ENCODE data around the gene TEX11.

- TF ChIP-seq CBFB (IDR thresholded peaks at IDR 0.05; ENCODE audit: low read depth): no peak
- TF ChIP-seq CTCF (IDR thresholded peaks at IDR 0.05 in 2 of 3, conservative IDR thresholded peaks at IDR 0.05 in 1 of 3; ENCODE audit: control insufficient read depth in 2 of 3, extremely low read depth in 1 of 3, insufficient read depth in 1 of 3, low read depth in 3 of 3, low read length in 3 of 3): no peak
- TF ChIP-seq RAD21 (IDR thresholded peaks at IDR 0.05; ENCODE audit: insufficient read depth, low read depth, low read length): no peak
- no peak for TF ChIP-seq POLR2AphosphoS5 (IDR thresholded peaks at IDR 0.05; ENCODE audit: low read length)
- TF ChIP-seq BCL3 (IDR thresholded peaks at IDR 0.05; ENCODE audit: borderline replicate concordance, insufficient read depth, low read depth, low read length, poor library complexity, severe bottlenecking): no peak
- TF ChIP-seq POLR2A (IDR thresholded peaks at IDR 0.05; ENCODE audit: low read depth, low read length): no peak
- no peak for TF ChIP-seq ATF2 (IDR thresholded peaks at IDR 0.05; ENCODE audit: low read length)
- no peak for TF ChIP-seq ZNF622 (IDR thresholded peaks at IDR 0.05)
- TF ChIP-seq CUX1 (IDR thresholded peaks at IDR 0.05; ENCODE audit: insufficient replicate concordance, low read depth, low read length): no peak
Observed at GRCh38 chrX:70852294-70852693, 56.2 kb downstream of the TEX11 start.

Data from GM12878 (cell line).